ENCODE results near the gene RPS4Y1. TPM values are rescaled to one million over a fixed set of nuclear protein-coding genes. Genes with fewer than 3 reads are reported as not detected.

RPS4Y1 gene
- total RNA-seq, 4 donors from 2014 or later, result 0.50 to 295 (median 260) TPM; not detected in 1

- ATAC-seq (ENCODE audit: low FRiP score), result no peak
- no peak for TF ChIP-seq CTCF (IDR thresholded peaks at IDR 0.05)
- no peak for DNase-seq (ENCODE audit: low spot score)
These were observed 66.0 kb downstream of the RPS4Y1 start for GRCh38 chrY:2907356-2907755.

GRCh38 chrY:2913066-2913815, 71.8 kb downstream of the RPS4Y1 start:
- ATAC-seq (ENCODE audit: low FRiP score) (no peak), DNase-seq (ENCODE audit: low spot score) (no peak)
- no peak for TF ChIP-seq CTCF (IDR thresholded peaks at IDR 0.05)

Small RNAs within 50 kb of the gene (small RNA-seq; reads per million reads assigned to genes)
- gene TOMM22P2, result not detected

Other genes with a start within 250 kb of the RPS4Y1 start
- gene SRY, start 53.9 kb upstream of the RPS4Y1 start, total RNA-seq, result not detected
- gene ZFY, start 93.8 kb downstream of the RPS4Y1 start, total RNA-seq, result 10 to 100 TPM in 2 of 4 donors, not detected in 2; 17.9 to 21.6 TPM